ENCODE data around the gene RNF7. TPM values are rescaled to one million over a fixed set of nuclear protein-coding genes. Genes with fewer than 3 reads are reported as not detected.

Gene RNF7
- total RNA-seq, 1 experiment from 2014 or later = 126 TPM

DNA sequence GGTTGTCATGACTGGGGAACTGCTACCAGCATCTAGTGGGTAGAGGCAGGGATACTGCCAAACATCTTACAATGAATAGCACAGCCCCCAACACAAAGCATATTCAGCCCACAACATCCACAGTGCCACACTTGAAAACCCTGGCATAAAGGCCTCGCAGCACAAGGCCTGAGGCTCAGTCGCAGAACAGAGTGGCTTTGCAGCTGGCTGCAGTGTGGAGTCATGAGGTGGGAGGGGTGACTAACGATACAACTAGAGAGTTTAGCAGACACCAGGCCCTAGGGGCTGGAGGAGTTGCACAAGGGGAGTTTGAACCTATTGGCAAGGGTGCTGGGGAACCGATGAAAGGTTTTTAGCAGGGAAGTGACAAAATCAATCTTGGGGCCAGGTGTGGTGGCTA, 57.2 kb downstream of the RNF7 start:
- no peak overlapping the region for H3K18ac ChIP-seq (ENCODE audit: insufficient read length, low read depth, low read length)
- H2AK5ac ChIP-seq (ENCODE audit: insufficient read length, low read length) = no peak overlapping the region
- no peak overlapping the region for H2AFZ ChIP-seq (ENCODE audit: low read length)
- H4K5ac ChIP-seq (ENCODE audit: insufficient read length, low read depth, low read length) = no peak overlapping the region
- H2BK12ac ChIP-seq (ENCODE audit: insufficient read length, low read depth, low read length) = no peak overlapping the region
- H2BK15ac ChIP-seq (ENCODE audit: low read depth, low read length) = no peak overlapping the region
- no peaks in the 10 kb centered on the region for H3K79me1 ChIP-seq (ENCODE audit: insufficient read depth, low read depth, low read length, poor library complexity, severe bottlenecking)
- H4K8ac ChIP-seq (replicated peaks; ENCODE audit: insufficient read length, low read depth, low read length) = no peak overlapping the region
- H3K23me2 ChIP-seq (ENCODE audit: insufficient read length, low read depth, low read length, poor library complexity, severe bottlenecking) = no peaks in the 10 kb centered on the region
- no peak overlapping the region for H3K27ac ChIP-seq (ENCODE audit: insufficient read length, low read depth, low read length)
- H3K14ac ChIP-seq (ENCODE audit: insufficient read depth, low read length) = no peak overlapping the region
- H3K23ac ChIP-seq (ENCODE audit: insufficient read length, low read depth, low read length) = no peak overlapping the region
- H3K27me3 ChIP-seq (ENCODE audit: insufficient read depth, low read length) = no peaks in the 10 kb centered on the region
- H4K20me1 ChIP-seq (ENCODE audit: control insufficient read depth, insufficient read depth, insufficient read length) = no peaks in the 10 kb centered on the region
- H3K27me3 Mint-ChIP-seq (ENCODE audit: low read depth) = peaks cover 34% of the 10 kb centered on the region
- TF ChIP-seq, protein P1, sequence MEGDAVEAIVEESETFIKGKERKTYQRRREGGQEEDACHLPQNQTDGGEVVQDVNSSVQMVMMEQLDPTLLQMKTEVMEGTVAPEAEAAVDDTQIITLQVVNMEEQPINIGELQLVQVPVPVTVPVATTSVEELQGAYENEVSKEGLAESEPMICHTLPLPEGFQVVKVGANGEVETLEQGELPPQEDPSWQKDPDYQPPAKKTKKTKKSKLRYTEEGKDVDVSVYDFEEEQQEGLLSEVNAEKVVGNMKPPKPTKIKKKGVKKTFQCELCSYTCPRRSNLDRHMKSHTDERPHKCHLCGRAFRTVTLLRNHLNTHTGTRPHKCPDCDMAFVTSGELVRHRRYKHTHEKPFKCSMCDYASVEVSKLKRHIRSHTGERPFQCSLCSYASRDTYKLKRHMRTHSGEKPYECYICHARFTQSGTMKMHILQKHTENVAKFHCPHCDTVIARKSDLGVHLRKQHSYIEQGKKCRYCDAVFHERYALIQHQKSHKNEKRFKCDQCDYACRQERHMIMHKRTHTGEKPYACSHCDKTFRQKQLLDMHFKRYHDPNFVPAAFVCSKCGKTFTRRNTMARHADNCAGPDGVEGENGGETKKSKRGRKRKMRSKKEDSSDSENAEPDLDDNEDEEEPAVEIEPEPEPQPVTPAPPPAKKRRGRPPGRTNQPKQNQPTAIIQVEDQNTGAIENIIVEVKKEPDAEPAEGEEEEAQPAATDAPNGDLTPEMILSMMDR (conservative IDR thresholded peaks at IDR 0.05) = no peak
- no peak overlapping the region for H3T11ph ChIP-seq (ENCODE audit: low read length)
- H3K36me3 Mint-ChIP-seq (ENCODE audit: insufficient read depth in 1 of 3, low read depth in 3 of 3) = peaks cover 0 to under 1% (median 0%) of the 10 kb centered on the region in 3 experiments; a peak in 1 of 7 replicates
- no peak overlapping the region; a peak in 1 of 7 replicates for H3K27ac Mint-ChIP-seq
- H2BK120ac ChIP-seq (ENCODE audit: low read depth, low read length, poor library complexity, severe bottlenecking) = no peak overlapping the region
- H2BK5ac ChIP-seq (ENCODE audit: insufficient read length, low read length) = no peak overlapping the region
- peaks cover 6% of the 10 kb centered on the region; the same call in 1 of the 2 replicates for H3K4me1 ChIP-seq (ENCODE audit: insufficient read depth, low read length)
- no peaks in the 10 kb centered on the region for H3K9me3 ChIP-seq (ENCODE audit: control insufficient read depth, low read depth, low read length)
- H2BK20ac ChIP-seq (ENCODE audit: low read depth, low read length, poor library complexity, severe bottlenecking) = no peak overlapping the region
- H3K56ac ChIP-seq (ENCODE audit: insufficient read length, low read depth, low read length) = no peak overlapping the region
- peak; percentile 20 for DNase-seq
- peaks cover 0 to under 1% of the 10 kb centered on the region in 2 experiments; a peak in 2 of 5 replicates for H3K9me3 Mint-ChIP-seq
- H3K79me2 ChIP-seq (ENCODE audit: insufficient read depth, low read length) = no peaks in the 10 kb centered on the region
- no peak overlapping the region for H3K4me2 ChIP-seq (ENCODE audit: insufficient read depth, insufficient read length, low read length)
- no peak overlapping the region for H3K4ac ChIP-seq (ENCODE audit: low read depth, low read length)
- H3K4me1 Mint-ChIP-seq = peaks cover 28 to 37% of the 10 kb centered on the region in 2 experiments
- H3K4me3 Mint-ChIP-seq = 0 out of 5 replicates have a peak overlapping the region, but pooled peaks of 1 of the 2 experiments have one; percentile 17
- no peak overlapping the region for H3K9ac ChIP-seq (ENCODE audit: extremely low read depth, insufficient read length, low read length)
- WGBS (ENCODE audit: extremely low coverage, insufficient read length, low lambda C conversion rate) = no CpG with 5 or more reads among the region's 4 CpGs
- H4K91ac ChIP-seq (ENCODE audit: insufficient read length, low read depth, low read length) = no peak overlapping the region
